Mucosa of rectum (tissue), 2 donors: ENCODE results near the gene ATP2B2.
"Not testable (repeated sequence)": the region's sequence is repeated elsewhere in the genome, so short reads cannot be mapped to it uniquely, and the experiment has no call there.

Experiments used
- H3K27ac ChIP-seq, 2 donors: one replicate each; pipeline ENCODE4 v1.7.0; 2013; ENCODE audit warnings: inconsistent platforms in 2 of 2, low read depth in 2 of 2, low read length in 2 of 2
- H3K27me3 ChIP-seq, 2 donors: one replicate each; pipeline ENCODE4 v1.7.0; 2013; ENCODE audit warnings: low read length in 2 of 2; ENCODE audit not compliant: control insufficient read depth in 2 of 2, insufficient read depth in 2 of 2
- H3K36me3 ChIP-seq, 2 donors: one replicate each; pipeline ENCODE4 v1.7.0; 2013; ENCODE audit warnings: low read length in 2 of 2; ENCODE audit not compliant: control insufficient read depth in 2 of 2, insufficient read depth in 2 of 2
- H3K4me1 ChIP-seq, 2 donors: one replicate each; pipeline ENCODE4 v1.7.0; 2013; ENCODE audit warnings: low read length in 2 of 2, mild to moderate bottlenecking in 1 of 2; ENCODE audit not compliant: control insufficient read depth in 2 of 2, insufficient read depth in 2 of 2
- H3K4me3 ChIP-seq, 2 donors: one replicate each; pipeline ENCODE4 v1.7.0; 2013; ENCODE audit warnings: low read length in 2 of 2
- H3K9ac ChIP-seq, 2 donors: one replicate each; pipeline ENCODE4 v1.7.0; 2013; ENCODE audit warnings: low read length in 2 of 2, low read depth in 1 of 2, mild to moderate bottlenecking in 1 of 2
- H3K9me3 ChIP-seq, 2 donors: one replicate each; pipeline ENCODE4 v1.7.0; 2013; ENCODE audit warnings: low read length in 2 of 2; ENCODE audit not compliant: control insufficient read depth in 2 of 2
- donor health status: healthy.
- donor health status: Normal muscosa, but diverticular disease.

Gene ATP2B2

DNA sequence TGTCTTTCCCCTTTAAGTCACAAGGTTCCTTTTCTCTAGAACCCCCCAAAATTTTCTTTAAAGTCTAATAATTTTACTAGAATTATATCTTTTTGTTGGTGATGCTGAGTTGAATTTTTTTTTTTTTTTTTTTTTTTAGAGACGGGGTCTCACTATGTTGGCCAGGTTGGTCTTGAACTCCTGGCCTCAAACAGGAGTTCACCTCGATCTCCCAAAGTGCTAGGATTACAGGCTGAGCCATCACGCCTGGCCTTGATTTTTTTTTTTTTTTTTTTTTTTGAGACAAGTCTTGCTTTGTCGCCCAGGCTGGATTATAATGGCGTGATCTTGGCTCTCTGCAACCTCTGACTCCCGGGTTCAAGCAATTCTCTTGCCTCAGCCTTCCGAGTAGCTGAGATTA is 196.7 kb downstream of the ATP2B2 start:
- Histone ChIP-seq H3K4me1 (no peaks in the 10 kb centered on the region), H3K9me3 (no peaks in the 10 kb centered on the region)

DNA sequence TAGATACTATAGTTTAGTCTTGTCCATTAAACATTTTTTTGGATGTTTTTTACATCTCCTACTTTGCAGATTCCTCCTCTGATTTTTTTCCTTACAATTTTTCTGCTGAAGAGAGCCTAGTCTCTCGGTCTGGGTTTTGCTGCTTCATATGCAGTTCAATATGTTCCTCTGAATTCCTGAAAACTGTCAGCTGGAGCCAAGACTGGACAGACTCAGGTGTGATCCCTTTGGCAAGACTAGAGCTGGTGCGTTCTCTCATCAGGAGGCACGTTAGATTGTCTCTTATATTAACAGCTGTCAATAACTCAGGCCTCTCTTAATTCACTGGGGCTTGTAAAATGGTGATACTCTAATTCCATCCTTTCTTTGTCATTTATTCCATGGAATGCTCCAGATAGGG is 199.2 kb downstream of the ATP2B2 start:
- Histone ChIP-seq H3K9ac (no peak overlapping the region), H3K27ac (no peak overlapping the region), H3K36me3 (peaks cover 65 to 78% of the 10 kb centered on the region in 2 donors), H3K9me3 (no peaks in the 10 kb centered on the region), H3K4me3 (no peak overlapping the region), H3K27me3 (no peaks in the 10 kb centered on the region), H3K4me1 (no peaks in the 10 kb centered on the region)

More for the DNA sequence above, 196.7 kb downstream of the ATP2B2 start:
- Histone ChIP-seq H3K36me3 (peaks cover 65 to 75% of the 10 kb centered on the region in 2 donors), H3K27ac (no peak overlapping the region), H3K27me3 (no peaks in the 10 kb centered on the region), H3K4me3 (no peak overlapping the region), H3K9ac (no peak overlapping the region)

DNA sequence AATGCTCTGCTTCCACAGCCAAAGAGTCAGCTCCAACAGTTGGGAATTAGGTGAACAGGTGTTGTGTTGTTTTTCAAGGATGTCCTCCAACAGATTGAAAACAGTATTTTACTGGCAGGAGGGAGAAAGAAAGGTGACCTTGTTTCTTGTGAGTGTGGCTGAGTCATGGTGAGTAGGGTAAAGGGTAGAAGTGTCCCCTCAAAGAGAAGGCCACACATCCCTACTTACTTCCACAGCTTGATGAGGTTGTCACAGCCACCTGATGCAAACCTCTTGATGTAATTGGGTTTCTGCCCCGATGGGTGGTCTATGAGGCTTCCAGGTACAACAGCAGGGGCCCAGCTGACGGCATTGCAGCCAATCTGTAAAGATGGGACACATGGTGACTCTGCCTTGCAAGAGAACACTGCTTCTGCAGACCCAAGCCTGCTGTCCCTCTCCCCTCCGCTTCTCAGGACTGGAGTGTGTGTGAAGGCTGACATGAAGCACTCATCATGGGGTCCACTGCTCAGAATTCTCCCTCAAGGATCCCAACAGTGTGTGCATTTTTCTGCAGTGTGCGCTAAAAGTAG is 200.0 kb downstream of the ATP2B2 start:
- Histone ChIP-seq H3K4me1 (no peaks in the 10 kb centered on the region), H3K9ac (no peak overlapping the region), H3K4me3 (no peak overlapping the region), H3K36me3 (peaks cover 72 to 77% of the 10 kb centered on the region in 2 donors), H3K27ac (no peak overlapping the region), H3K27me3 (no peaks in the 10 kb centered on the region), H3K9me3 (no peaks in the 10 kb centered on the region)

DNA sequence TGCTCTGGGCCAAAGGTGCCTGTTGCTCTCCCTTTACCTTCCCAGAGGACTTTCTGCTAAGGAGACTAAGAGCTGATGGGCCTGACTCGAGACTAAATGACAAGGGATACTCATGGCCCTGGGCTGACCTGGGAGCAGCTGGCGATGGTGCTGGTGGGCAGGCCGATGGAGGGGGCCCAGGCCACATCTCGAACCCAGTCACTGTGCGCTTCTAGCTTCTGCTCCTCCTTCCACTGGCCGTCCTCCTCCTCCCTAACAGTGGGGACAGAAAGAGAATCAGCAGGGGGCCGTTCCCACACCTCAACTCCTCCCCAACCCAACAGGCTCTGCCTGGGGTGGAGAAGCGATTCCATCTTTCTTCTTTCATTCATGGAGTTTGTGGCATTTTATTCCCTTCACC is 200.5 kb downstream of the ATP2B2 start:
- H3K4me1 ChIP-seq, result no peaks in the 10 kb centered on the region
- H3K4me3 ChIP-seq, result no peak overlapping the region
- H3K27me3 ChIP-seq, result no peaks in the 10 kb centered on the region
- H3K9me3 ChIP-seq, result no peaks in the 10 kb centered on the region
- H3K9ac ChIP-seq, result no peak overlapping the region
- no peak overlapping the region for H3K27ac ChIP-seq
- peaks cover 74 to 79% of the 10 kb centered on the region in 2 donors for H3K36me3 ChIP-seq

DNA sequence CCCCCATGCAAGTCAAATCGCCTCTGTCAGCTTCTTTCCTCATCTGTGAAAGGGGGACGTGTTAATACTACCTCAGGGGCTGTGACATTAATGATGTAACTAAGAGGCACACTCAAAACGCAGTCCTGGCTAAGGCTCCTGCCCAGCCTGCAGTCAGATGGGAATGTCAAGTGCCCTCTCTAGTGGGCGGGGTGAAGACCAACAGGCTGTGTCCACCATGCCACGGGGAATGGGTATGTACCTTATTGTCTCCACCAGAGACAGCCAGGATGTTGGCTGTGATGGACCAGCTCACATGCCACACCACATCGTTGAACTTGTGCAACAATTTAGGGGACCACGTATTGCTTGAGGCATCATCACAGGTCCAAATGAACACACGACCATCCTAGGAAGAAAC is 201.6 kb downstream of the ATP2B2 start:
- H3K27me3 ChIP-seq, result no peaks in the 10 kb centered on the region
- H3K9ac ChIP-seq, result no peak overlapping the region
- H3K4me3 ChIP-seq, result no peak overlapping the region
- no peaks in the 10 kb centered on the region for H3K4me1 ChIP-seq
- H3K9me3 ChIP-seq, result no peaks in the 10 kb centered on the region
- peaks cover 75 to 76% of the 10 kb centered on the region in 2 donors for H3K36me3 ChIP-seq
- H3K27ac ChIP-seq, result no peak overlapping the region

DNA sequence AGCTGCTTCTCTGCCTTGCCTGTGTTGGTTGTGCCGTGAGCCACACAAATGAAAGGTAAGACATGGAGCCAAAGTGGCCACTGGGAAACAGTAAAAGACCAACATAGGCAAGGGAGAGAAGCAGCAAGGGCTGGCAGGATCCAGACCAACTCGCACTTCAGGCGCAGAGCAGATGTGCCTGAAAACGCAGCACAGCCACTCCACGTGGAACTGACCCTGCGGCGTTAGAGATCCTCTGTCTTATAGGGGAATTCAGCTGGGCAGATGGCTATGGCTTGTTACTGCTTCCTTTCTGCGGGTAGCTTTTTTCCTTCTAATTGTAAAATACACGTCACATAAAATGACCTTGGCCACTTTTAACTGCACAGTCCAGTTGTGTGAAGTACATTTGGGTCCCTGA is 202.3 kb downstream of the ATP2B2 start:
- Histone ChIP-seq H3K4me1 (no peaks in the 10 kb centered on the region), H3K36me3 (peaks cover 70 to 76% of the 10 kb centered on the region in 2 donors), H3K4me3 (no peak overlapping the region), H3K9ac (no peak overlapping the region), H3K27ac (no peak overlapping the region), H3K27me3 (no peaks in the 10 kb centered on the region), H3K9me3 (no peaks in the 10 kb centered on the region)

DNA sequence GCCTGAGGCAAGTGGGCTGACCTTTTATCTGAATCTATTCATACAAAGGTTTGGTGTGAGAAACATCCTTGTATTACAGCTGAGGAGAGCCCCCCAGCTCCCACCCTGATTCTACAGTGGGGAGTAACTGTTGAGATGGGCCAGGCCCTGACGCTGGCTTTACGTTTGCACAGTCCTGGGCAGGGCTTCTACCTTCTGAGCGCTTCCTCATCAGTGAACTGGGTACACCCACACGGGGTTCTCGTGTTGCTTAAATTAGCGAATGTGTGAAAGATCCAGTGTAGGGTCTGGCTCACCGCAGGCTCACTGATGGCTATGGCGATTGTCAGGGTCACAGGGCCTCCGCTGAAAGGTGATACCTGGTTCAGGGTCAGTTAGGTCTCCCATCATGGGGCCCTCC is 205.3 kb downstream of the ATP2B2 start:
- Histone ChIP-seq H3K27me3 (no peaks in the 10 kb centered on the region), H3K27ac (no peak overlapping the region), H3K9ac (no peak overlapping the region), H3K4me3 (no peak overlapping the region), H3K4me1 (peaks cover 0 to 2% of the 10 kb centered on the region in 2 donors), H3K9me3 (no peaks in the 10 kb centered on the region), H3K36me3 (peaks cover 51 to 56% of the 10 kb centered on the region in 2 donors)

DNA sequence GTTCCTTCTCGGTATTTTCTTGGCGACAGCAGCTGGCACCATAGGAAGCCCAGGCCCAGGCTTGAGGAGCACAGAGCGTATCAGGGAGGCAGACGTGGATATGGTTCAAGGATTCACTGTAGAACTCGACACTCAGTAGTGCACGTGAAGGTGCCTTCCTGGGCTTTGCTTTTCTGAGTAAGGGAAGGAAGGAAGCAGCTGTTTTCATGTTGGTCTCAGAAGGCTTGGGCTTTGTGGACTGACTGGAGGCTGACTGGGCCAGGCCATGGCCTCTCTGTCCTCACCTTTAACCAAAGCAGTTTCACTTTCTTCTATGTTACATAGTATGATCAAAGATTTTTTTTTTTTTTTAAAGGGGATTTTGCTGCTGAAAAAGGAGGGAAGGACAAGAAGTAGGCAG is 205.7 kb downstream of the ATP2B2 start:
- Histone ChIP-seq H3K9me3 (no peaks in the 10 kb centered on the region), H3K27ac (no peak overlapping the region), H3K9ac (no peak overlapping the region), H3K27me3 (no peaks in the 10 kb centered on the region), H3K4me3 (no peak overlapping the region), H3K36me3 (peaks cover 47 to 52% of the 10 kb centered on the region in 2 donors), H3K4me1 (peaks cover 0 to 2% of the 10 kb centered on the region in 2 donors)

DNA sequence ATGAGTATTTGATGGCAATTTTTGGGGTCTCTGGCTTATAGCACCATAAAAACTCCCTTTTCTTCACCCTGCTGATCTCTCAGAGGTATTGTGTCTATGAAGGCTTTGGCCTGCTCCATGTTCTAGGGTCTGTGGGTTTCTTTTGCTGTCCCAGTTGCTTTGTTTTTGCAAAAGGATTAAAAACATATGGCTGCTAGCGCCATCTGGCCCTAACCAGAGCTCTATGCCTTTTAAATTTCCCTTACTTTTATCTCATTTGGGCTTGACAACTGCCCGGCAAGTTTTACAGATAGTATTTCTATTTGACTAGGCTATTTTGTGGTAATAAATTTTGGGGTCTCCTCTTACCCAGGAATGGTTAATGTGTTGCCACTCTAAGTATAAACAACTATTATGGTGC is 206.2 kb downstream of the ATP2B2 start:
- no peak overlapping the region for H3K27ac ChIP-seq
- peaks cover 46 to 48% of the 10 kb centered on the region in 2 donors for H3K36me3 ChIP-seq
- H3K27me3 ChIP-seq, result no peaks in the 10 kb centered on the region
- H3K4me1 ChIP-seq, result peaks cover 0 to 2% of the 10 kb centered on the region in 2 donors
- no peak overlapping the region for H3K4me3 ChIP-seq
- no peak overlapping the region for H3K9ac ChIP-seq
- H3K9me3 ChIP-seq, result no peaks in the 10 kb centered on the region

DNA sequence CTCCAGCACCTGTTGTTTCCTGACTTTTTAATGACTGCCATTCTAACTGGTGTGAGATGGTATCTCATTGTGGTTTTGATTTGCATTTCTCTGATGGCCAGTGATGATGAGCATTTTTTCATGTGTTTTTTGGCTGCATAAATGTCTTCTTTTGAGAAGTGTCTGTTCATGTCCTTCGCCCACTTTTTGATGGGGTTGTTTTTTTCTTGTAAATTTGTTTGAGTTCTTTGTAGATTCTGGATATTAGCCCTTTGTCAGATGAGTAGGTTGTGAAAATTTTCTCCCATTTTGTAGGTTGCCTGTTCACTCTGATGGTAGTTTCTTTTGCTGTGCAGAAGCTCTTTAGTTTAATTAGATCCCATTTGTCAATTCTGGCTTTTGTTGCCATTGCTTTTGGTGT is 207.3 kb downstream of the ATP2B2 start:
- H3K27ac ChIP-seq, H3K9ac ChIP-seq, H3K4me1 ChIP-seq, H3K9me3 ChIP-seq, H3K4me3 ChIP-seq, H3K27me3 ChIP-seq: not testable (repeated sequence)
- peaks cover 35 to 37% of the 10 kb centered on the region in 2 donors for H3K36me3 ChIP-seq
